Vagina (tissue), 2 donors: Measurements from ENCODE around the gene SH3TC2.

ENCODE experiments used
- POLR2A ChIP-seq, 2 donors: fragments of 450-650 bp; IDR thresholded peaks; one replicate each; pipeline ENCODE4 v1.6.1; 2017; ENCODE audit warnings: antibody characterized with exemption in 2 of 2, mild to moderate bottlenecking in 2 of 2, moderate library complexity in 2 of 2
- TF ChIP-seq, protein P1 (sequence below), 3 experiments: fragments of 450-650 bp in 2 of 3; fragments of 200-600 bp in 1 of 3; sonication (generic) in 1 of 3; IDR thresholded peaks; one replicate each; pipeline ENCODE4 v1.5.1; 2017 to 2019; ENCODE audit warnings: antibody characterized with exemption in 3 of 3, mild to moderate bottlenecking in 2 of 3, moderate library complexity in 2 of 3

DNA sequence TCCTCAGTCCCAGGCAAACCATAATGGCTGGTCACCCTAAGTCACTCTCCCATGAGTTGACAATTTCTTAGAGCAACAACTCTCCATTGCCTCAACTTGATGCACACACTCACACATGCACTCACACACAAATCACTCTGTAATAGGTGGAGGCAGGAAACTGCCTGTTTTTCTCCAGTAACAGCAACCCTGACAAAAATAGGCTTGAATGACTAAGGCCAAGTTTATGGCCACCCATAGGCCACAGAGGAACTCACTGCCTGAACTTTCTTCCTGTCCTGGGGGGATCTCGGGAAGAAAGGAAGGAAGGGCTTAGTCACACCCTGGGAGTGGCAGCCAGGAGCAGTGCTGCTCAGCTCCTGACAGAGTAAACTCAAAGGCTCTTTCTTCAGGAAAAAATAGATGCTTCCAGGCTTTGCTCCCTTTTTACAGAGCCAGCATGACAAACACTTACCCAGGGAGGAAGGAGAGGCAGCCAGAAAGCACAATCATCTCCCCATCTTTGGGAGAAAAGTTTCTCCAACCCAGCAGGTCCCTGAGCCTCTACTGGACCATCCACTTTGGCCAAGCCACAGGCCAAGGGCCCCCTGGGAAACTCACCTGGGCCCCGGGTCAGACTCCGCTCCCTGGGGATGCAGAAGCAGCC lies 368 bp downstream of the SH3TC2 start:
- TF ChIP-seq POLR2A (IDR thresholded peaks at IDR 0.05) = no peak
- TF ChIP-seq, protein P1, sequence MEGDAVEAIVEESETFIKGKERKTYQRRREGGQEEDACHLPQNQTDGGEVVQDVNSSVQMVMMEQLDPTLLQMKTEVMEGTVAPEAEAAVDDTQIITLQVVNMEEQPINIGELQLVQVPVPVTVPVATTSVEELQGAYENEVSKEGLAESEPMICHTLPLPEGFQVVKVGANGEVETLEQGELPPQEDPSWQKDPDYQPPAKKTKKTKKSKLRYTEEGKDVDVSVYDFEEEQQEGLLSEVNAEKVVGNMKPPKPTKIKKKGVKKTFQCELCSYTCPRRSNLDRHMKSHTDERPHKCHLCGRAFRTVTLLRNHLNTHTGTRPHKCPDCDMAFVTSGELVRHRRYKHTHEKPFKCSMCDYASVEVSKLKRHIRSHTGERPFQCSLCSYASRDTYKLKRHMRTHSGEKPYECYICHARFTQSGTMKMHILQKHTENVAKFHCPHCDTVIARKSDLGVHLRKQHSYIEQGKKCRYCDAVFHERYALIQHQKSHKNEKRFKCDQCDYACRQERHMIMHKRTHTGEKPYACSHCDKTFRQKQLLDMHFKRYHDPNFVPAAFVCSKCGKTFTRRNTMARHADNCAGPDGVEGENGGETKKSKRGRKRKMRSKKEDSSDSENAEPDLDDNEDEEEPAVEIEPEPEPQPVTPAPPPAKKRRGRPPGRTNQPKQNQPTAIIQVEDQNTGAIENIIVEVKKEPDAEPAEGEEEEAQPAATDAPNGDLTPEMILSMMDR (IDR thresholded peaks at IDR 0.05) = no peak
